ENCODE measurements around the gene POLQ.
A peak's percentile ranks its signal among the peaks of the same experiment; 100 is the strongest.
"Not testable (repeated sequence)": the region's sequence is repeated elsewhere in the genome, so short reads cannot be mapped to it uniquely, and the experiment has no call there.

Gene POLQ

GRCh38 chr3:121467085-121467484 is 78.7 kb downstream of the POLQ start:
- no peak for TF ChIP-seq CTCF (IDR thresholded peaks at IDR 0.05; ENCODE audit: low read depth, low read length)
- no peak overlapping the region for H3K4me3 ChIP-seq (ENCODE audit: low read depth, low read length)

- TF ChIP-seq CTCF (IDR thresholded peaks at IDR 0.05; ENCODE audit: low read depth, low read length): no peak
- no peak overlapping the region for H3K4me3 ChIP-seq (ENCODE audit: low read depth, low read length)
Observed at GRCh38 chr3:121463745-121464144, 82.0 kb downstream of the POLQ start.

- TF ChIP-seq CTCF (IDR thresholded peaks at IDR 0.05; ENCODE audit: low read depth, low read length): no peak
- H3K4me3 ChIP-seq (ENCODE audit: low read depth, low read length): no peak overlapping the region
Observed at GRCh38 chr3:121462565-121462964, 83.2 kb downstream of the POLQ start.

- not testable (repeated sequence) for H3K4me3 ChIP-seq (ENCODE audit: low read depth, low read length)
Observed at GRCh38 chr3:121451752-121452151, 94.0 kb downstream of the POLQ start.

- H3K4me3 ChIP-seq (ENCODE audit: low read depth, low read length): no peak overlapping the region
- TF ChIP-seq CTCF (IDR thresholded peaks at IDR 0.05; ENCODE audit: low read depth, low read length): no peak
Observed at GRCh38 chr3:121443456-121443855, 102.3 kb downstream of the POLQ start.

GRCh38 chr3:121436641-121437040 is 109.1 kb downstream of the POLQ start:
- no peak overlapping the region for H3K4me3 ChIP-seq (ENCODE audit: low read depth, low read length)
- TF ChIP-seq CTCF (IDR thresholded peaks at IDR 0.05; ENCODE audit: low read depth, low read length): no peak

GRCh38 chr3:121436074-121436473 is 109.7 kb downstream of the POLQ start:
- no peak overlapping the region for H3K4me3 ChIP-seq (ENCODE audit: low read depth, low read length)
- no peak for TF ChIP-seq CTCF (IDR thresholded peaks at IDR 0.05; ENCODE audit: low read depth, low read length)

- peak overlapping the region; percentile 35 for H3K4me3 ChIP-seq (ENCODE audit: low read depth, low read length)
- TF ChIP-seq CTCF (IDR thresholded peaks at IDR 0.05; ENCODE audit: low read depth, low read length): no peak
Observed at GRCh38 chr3:121431726-121432517, 113.9 kb downstream of the POLQ start.
